Right renal cortex interstitium (tissue), 3 donors: ENCODE measurements around the gene PCBD2. TPM values are rescaled to one million over a fixed set of nuclear protein-coding genes. Genes with fewer than 3 reads are reported as not detected.
"Not testable (repeated sequence)": the region's sequence is repeated elsewhere in the genome, so short reads cannot be mapped to it uniquely, and the experiment has no call there.

ENCODE experiments used
- DNase-seq, 3 donors: peaks; one replicate each; pipeline ENCODE4 v3.0.0-alpha.2; 2013; ENCODE audit warnings: low read depth in 3 of 3, low spot score in 2 of 3
- polyA plus RNA-seq, 3 donors: library from polyadenylated mRNA; unstranded; fragments of 120-200 nt; gene quantifications; one replicate each; pipeline ENCODE4 v1.2.1, GENCODE V29; 2013; ENCODE audit not compliant: insufficient read length in 3 of 3

Gene PCBD2
- polyA plus RNA-seq, 3 donors, result 10.4 to 11.3 (median 10.8) TPM

DNA sequence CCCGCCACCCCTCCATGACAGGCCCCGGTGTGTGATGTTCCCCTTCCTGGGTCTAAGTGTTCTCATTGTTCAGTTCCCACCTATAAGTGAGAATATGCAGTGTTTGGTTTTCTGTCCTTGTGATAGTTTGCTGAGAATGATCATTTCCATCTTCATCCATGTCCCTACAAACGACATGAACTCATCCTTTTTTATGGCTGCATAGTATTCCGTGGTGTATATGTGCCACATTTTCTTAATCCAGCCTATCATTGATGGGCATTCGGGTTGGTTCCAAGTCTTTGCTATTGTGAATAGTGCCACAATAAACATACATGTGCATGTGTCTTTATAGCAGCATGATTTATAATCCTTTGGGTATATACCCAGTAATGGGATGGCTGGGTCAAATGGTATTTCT is 93.1 kb downstream of the PCBD2 start:
- DNase-seq, result not testable (repeated sequence)

DNA sequence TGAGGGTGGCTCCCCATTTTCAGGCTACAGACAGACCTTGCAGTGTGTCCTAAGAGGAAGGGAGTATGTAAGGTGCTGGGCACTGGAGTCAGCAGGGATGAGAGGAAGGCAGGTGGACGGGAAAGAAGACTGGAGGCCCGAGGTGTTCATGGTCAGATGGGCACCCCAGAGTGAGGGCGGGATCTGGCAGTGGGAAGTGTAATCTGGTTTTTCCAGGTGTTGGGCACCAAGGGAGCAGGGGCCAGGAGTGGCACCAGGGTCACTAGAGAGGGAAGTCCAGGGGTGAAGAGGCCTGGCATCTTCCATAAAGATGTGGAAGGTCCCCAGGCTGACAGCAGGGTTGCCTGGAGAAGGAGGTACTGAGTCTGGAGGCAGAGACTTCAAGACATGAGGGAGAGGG is 99.4 kb downstream of the PCBD2 start:
- no peak for DNase-seq

DNA sequence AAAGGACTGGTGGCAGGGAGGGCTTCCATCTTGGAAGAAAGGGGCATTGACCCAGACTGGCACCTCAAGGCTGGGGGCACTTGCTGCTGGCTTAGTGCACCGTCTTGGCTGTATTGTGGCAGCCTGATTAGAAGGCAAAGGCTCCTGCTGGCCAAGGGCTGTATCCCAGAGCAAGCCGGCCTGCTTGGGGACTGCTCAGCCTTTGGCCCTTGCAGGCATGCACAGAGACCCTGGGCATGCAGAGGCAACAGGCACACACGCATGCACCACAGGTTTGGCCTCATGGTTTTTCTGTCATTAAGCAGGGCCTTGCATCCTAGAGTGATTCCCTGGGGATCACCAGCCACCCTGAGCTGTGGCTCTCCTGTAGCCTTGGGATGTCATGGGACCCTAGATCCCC is 100.1 kb downstream of the PCBD2 start:
- no peak for DNase-seq

DNA sequence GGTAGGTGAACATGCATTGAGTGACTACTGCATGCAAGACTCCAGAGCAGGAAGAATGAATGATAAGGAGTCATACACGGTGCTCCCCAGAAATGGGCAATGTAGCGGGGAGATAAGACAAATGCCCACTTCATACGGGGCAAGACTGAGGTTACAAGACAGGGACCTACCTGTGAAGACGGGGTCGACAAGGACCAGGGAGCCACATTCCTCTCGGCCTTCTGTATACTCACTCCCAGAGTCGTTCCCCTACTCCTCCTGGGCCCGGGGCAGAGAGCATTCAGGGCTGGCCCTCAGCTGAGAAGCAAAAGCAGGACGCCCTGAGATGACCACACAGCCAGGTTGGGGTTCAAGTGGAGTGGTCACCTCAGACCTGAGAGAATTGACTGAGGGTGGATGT is 102.4 kb downstream of the PCBD2 start:
- DNase-seq, result no peak

DNA sequence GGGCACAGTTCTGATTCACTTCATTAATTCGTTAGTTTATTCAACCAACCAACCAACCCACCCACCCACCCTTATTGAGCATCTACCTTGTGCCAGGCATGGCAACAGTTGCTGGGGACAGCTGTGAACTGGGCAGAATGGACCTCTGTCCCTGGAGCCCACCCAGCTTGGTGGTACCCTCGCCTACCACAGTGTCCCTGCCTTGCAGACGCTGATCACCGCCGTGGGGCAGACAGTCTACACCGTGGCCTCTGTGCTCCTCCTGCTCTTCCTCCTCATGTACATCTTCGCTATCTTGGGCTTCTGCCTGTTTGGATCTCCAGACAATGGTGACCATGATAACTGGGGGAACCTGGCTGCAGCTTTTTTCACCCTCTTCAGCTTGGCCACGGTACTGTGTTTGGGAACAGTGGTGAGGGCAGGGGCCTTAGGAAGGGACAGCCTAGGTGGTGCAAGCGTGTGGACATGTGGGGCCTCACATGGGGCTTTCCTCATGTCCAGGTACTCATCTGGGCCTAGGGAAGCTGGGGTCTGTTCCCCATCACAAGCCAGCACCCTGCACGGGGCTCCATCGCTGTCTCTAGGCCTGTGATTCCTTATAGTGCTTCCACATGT is 102.9 kb downstream of the PCBD2 start:
- DNase-seq, result no peak

DNA sequence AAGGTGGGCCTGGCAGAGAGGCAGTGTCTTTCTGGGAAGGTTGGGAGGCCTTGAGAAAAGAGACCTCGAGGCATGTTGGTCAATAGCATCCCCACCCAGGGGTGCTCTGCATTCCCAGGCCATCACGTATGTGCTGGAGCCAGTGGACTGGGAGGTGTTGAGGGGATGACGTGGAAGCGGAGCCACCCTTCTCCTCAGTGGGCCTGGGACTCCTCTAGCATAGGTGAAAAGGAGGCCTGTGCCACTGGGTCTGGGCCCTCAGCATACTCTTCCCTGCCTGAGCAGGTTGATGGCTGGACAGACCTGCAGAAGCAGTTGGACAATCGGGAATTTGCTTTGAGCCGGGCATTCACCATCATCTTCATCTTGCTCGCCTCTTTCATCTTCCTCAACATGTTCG is 103.6 kb downstream of the PCBD2 start:
- DNase-seq, result no peak

DNA sequence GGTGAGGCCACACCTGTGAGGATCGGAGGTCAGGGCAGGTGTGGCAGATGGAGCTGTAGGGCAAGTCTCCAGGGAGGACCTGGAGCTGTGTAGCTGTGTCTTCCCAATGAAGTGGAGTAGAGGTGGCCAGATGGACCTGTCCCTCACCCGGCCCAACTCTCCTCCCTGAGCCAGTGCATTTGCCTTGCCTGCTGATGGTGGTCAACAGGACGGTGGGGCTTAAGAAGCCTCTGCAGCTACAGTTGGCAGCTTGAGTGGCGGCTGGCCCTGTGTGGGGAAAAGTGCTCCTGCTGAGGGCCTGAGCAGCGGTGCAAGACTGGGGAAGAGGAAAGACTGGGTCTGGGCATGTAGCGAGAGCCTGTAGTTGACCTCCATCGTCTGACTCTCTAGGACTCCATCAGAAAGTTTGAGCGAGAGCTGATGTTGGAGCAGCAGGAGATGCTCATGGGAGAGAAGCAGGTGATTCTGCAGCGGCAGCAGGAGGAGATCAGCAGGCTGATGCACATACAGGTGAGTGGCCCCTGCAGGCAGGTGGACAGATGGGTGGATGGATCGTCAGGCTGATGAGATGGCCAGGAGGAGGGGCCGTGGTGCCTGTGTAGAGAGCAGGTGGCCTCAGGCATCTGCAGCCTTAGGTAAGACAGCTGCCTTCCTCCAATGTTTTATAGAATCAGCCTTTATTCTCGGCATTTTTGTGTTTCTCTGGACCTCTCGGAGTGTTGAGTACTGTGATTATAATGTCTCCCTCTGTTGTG is 104.2 kb downstream of the PCBD2 start:
- no peak for DNase-seq

DNA sequence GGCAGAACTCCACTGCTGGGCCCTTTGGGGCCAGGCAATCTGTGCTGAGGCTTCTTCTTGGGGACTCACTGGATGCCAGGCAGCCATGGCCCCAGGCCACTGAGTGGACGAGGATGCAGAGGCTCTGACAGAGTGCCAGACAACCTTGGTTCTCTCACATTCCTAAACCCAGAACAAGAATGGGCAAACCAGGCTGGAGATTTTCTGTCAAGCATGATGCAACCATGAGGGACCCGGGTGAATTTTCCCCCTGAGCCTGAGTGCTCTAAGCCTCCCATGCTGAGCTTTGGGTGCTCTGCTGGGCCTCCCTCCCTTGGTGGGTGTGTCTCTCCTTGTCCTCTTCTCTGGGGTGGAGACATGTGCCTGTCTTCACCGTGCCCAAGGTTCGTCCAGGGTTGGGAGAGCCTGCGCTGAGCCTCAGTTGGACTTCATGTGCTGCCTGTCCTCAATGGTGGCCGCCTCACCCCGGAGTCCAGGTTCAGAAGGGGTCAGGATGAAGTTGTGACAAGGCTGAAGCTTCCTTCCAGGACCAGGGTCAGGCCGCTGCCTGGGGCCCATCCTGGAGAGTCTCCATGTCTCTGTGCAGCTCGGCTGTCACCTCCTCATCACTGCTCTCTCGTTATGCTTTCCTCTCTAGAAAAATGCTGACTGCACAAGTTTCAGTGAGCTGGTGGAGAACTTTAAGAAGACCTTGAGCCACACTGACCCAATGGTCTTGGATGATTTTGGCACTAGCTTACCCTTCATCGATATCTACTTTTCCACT is 105.0 kb downstream of the PCBD2 start:
- no peak for DNase-seq

DNA sequence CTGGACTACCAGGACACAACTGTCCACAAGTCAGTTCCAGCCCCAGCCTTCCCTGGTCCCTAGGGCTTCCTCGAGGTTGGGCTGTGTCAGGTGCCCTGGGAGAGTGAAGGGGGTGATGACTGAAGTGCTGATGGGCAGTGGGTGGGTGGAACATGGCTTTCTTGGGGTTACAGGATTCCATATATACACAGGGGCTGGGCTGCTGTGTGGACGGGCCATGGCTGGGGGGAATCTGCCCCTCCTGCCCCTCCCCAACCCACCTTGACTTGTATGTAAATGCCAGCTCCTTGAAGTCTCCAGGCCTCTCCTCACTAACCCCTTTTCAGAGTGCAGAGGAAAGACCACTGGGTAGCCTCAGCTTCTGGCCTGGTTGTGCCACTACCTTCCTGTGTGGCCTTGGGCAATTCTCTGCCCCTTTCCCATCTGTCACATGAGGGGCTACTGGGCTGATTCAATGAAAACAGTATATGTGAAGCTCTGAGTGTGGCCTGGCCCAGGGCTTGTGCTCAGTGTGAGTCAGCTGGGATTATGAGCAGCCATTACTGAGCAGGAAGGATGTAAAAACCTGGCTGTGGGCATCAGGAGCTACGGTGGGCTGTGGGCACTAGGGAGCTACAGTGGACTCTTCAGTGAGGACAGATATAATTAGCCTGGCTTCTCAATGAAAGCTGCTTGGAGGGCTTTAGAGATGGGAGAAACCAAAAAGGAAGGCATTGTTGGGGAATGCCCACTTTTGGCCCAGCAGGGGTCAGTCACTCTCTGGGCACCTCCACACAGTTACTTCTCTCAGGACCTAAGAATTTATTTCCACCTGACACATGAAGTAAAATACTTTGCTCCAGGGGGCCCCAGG is 105.8 kb downstream of the PCBD2 start:
- no peak for DNase-seq

DNA sequence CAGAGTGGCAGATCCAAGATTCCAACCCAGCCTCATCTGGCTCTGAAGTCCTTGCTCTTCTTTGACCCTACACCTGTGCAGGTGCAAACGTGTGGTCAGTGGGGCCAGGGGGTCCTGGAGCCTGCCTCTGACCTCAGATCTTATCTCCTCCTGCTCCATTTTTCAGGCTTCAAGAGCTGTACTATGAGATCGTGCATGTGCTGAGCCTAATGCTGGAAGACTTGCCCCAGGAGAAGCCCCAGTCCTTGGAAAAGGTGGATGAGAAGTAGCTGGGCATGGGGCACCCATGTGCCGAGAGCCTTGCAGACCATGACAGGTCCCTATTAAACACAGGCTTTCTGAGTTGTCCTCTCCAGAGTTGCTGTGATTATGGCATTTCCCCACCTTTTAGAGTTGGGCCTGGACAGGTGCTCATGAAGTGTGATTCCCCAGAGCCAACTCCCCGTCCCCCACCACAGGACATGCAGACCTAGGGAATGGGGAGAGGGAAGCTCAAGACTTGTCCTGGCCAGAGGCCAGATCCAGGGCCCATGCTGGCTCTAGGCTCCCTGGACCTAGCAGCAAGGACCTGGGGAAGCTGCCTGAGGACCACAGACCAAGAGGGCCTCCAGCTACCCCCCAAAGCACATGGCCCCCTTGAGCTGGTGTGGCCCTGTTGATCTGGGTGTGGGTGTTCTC is 106.6 kb downstream of the PCBD2 start:
- no peak for DNase-seq

DNA sequence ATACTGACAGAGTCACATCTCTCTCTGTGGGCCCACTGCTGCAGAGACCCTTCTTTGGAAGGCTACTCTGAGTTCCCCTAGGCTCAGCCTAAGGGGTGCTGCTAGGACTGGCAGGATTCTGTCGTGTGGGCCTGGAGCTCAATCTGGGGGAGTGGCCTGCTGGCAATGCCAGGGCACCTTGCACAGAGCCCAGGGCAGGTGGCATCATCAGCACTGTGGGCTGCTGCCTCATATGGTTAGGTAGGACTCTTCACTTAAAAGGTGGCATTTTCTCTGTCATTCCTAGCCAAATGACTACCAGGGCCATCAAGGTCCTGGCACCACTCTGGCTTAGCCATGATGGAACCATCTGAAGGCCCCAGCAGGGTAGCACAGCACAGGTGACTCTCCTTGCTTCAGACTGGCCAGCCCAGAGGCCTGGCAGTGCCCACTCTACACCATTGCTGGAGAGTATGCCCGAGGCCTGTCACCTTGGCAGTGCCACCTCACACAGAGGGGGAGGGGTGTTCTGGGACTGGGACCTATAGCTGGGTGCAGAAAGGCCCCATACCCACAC is 107.2 kb downstream of the PCBD2 start:
- no peak for DNase-seq

Other genes with a start within 250 kb of the PCBD2 start
- gene CAMLG, start 166.6 kb upstream of the PCBD2 start, polyA plus RNA-seq, result 10 to 100 TPM; 64.0 to 80.0 (median 66.5) TPM
- gene DDX46, start 146.4 kb upstream of the PCBD2 start, polyA plus RNA-seq, result 10 to 100 TPM; 73.6 to 89.4 (median 78.0) TPM
- gene C5orf24, start 59.2 kb upstream of the PCBD2 start, polyA plus RNA-seq, result 100 to 1,000 TPM; 103 to 107 (median 107) TPM
- gene TXNDC15, start 30.8 kb upstream of the PCBD2 start, polyA plus RNA-seq, result 10 to 100 TPM; 79.4 to 88.4 (median 79.6) TPM
- 1 to 10 TPM in 1 of 3 donors, under 1 TPM in 2; 0.82 to 1.2 (median 0.98) TPM for gene CATSPER3, start 62.8 kb downstream of the PCBD2 start, polyA plus RNA-seq
- not detected for gene PITX1, start 129.1 kb downstream of the PCBD2 start, polyA plus RNA-seq